RWPE2 (cell line): Measurements from ENCODE around the gene MR1.
"Not testable (repeated sequence)": the region's sequence is repeated elsewhere in the genome, so short reads cannot be mapped to it uniquely, and the experiment has no call there.

Experiments
- ATAC-seq: fragments of 200-7000 bp; cut with Tn5 transposase; 3 replicates; pipeline ENCODE4 v1.9.1; 2021; ENCODE audit warnings: low read depth
- DNase-seq: peaks from one replicate; pipeline ENCODE4 v3.0.0-alpha.2; 2020; ENCODE audit warnings: low spot score
- H3K27ac ChIP-seq: fragments of 450-650 bp; 2 replicates; pipeline ENCODE4 v1.5.1; 2017; ENCODE audit warnings: mild to moderate bottlenecking; ENCODE audit not compliant: poor library complexity, severe bottlenecking
- H3K27me3 ChIP-seq: fragments of 250-450 bp; sonication (Bioruptor Pico); 2 replicates; pipeline ENCODE4 v1.5.1; 2021; ENCODE audit warnings: mild to moderate bottlenecking, moderate library complexity; ENCODE audit not compliant: insufficient read depth, poor library complexity, severe bottlenecking
- H3K36me3 ChIP-seq: fragments of 250-450 bp; sonication (Bioruptor Pico); 2 replicates; pipeline ENCODE4 v1.5.1; 2020; ENCODE audit warnings: low read depth, mild to moderate bottlenecking, moderate library complexity
- H3K4me1 ChIP-seq: fragments of 250-450 bp; sonication (Bioruptor Pico); 2 replicates; pipeline ENCODE4 v1.5.1; 2021; ENCODE audit warnings: mild to moderate bottlenecking, moderate library complexity; ENCODE audit not compliant: insufficient read depth, poor library complexity, severe bottlenecking
- H3K4me3 ChIP-seq: fragments of 250-450 bp; sonication (Bioruptor Pico); 2 replicates; pipeline ENCODE4 v1.5.1; 2021; ENCODE audit warnings: mild to moderate bottlenecking, moderate library complexity; ENCODE audit not compliant: severe bottlenecking
- H3K9me3 ChIP-seq: fragments of 250-450 bp; sonication (Bioruptor Pico); 2 replicates; pipeline ENCODE4 v1.5.1; 2021; ENCODE audit warnings: mild to moderate bottlenecking, moderate library complexity; ENCODE audit not compliant: severe bottlenecking
- TF ChIP-seq, protein P1 (sequence below): fragments of 450-650 bp; IDR thresholded peaks from one replicate; pipeline ENCODE4 v1.5.1; 2017; ENCODE audit warnings: mild to moderate bottlenecking, moderate library complexity; ENCODE audit not compliant: poor library complexity, severe bottlenecking

MR1 gene

DNA sequence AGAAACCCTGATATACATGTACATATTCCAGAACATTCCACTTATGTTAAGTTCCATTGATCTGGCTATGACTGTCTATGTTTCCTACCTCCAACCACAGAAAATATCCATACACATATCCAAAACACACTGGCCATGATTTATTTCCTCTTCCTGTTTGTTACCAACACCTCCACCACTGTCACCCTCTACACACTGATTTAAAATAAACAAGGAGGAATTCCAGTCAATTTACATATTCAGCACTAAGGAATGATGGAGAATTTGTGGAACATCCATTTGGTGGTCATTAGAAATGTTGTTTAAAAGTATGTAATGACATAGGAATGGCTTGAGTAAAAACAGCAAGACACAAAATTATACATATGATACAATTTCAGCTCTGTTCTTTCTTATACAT, 5.6 kb upstream of the MR1 start:
- no peaks in the 10 kb centered on the region for H3K27me3 ChIP-seq

DNA sequence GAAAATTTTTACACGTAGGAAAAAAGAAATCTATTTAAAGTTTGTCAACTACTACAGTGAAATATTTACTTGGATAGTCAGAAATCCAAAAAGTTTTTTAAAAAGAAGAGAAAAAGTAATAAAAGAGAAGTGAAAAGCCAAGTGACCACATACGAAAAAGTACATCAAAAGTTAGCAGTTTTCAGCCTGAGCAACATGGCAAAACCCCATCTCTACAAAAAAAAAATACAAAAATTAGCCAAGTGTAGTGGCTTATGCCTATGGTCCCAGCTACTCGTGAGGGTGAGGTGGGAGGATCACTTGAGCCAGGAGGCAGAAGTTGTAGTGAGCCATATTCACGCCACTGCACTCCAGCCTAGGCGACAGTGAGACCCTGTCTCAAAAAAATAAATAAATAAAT, 5.2 kb upstream of the MR1 start:
- H3K4me1 ChIP-seq, result peaks cover 9% of the 10 kb centered on the region
- no peaks in the 10 kb centered on the region for H3K9me3 ChIP-seq
- no peak overlapping the region for H3K27ac ChIP-seq
- TF ChIP-seq, protein P1, sequence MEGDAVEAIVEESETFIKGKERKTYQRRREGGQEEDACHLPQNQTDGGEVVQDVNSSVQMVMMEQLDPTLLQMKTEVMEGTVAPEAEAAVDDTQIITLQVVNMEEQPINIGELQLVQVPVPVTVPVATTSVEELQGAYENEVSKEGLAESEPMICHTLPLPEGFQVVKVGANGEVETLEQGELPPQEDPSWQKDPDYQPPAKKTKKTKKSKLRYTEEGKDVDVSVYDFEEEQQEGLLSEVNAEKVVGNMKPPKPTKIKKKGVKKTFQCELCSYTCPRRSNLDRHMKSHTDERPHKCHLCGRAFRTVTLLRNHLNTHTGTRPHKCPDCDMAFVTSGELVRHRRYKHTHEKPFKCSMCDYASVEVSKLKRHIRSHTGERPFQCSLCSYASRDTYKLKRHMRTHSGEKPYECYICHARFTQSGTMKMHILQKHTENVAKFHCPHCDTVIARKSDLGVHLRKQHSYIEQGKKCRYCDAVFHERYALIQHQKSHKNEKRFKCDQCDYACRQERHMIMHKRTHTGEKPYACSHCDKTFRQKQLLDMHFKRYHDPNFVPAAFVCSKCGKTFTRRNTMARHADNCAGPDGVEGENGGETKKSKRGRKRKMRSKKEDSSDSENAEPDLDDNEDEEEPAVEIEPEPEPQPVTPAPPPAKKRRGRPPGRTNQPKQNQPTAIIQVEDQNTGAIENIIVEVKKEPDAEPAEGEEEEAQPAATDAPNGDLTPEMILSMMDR, result no peak
- ATAC-seq (no peak), DNase-seq (no peak)
- H3K27me3 ChIP-seq, result no peaks in the 10 kb centered on the region
- H3K4me3 ChIP-seq, result no peak overlapping the region
- no peaks in the 10 kb centered on the region for H3K36me3 ChIP-seq

More for the DNA sequence above, 5.6 kb upstream of the MR1 start:
- TF ChIP-seq, protein P1, result no peak
- ATAC-seq, result no peak
- H3K4me1 ChIP-seq, result peaks cover 6% of the 10 kb centered on the region
- H3K27ac ChIP-seq, result no peak overlapping the region
- no peak for DNase-seq
- no peaks in the 10 kb centered on the region for H3K36me3 ChIP-seq
- H3K4me3 ChIP-seq, result no peak overlapping the region
- H3K9me3 ChIP-seq, result no peaks in the 10 kb centered on the region

DNA sequence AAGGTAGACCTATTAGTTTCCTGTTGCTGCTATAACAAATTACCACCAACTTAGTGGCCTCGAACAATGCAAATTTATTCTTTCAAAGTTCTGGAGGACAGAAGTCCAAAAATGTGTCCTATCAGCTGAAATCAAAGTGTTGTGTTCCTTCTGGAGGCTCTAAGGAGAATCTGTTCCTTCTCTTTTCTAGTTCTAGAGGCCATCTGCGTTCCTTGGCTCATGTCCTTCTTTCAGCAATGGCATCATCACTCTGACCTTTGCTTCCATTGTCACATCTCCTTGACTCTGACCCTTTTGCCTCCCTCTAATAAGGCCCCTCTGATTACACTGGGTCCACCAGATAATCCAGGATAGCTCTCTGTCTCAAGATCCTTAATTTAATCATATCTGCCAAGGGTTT, 1.2 kb upstream of the MR1 start:
- H3K4me1 ChIP-seq, result peaks cover 15% of the 10 kb centered on the region
- ATAC-seq (no peak), DNase-seq (no peak)
- H3K9me3 ChIP-seq, result no peaks in the 10 kb centered on the region
- H3K27me3 ChIP-seq, result no peaks in the 10 kb centered on the region
- no peak overlapping the region for H3K4me3 ChIP-seq
- TF ChIP-seq, protein P1, result no peak
- H3K27ac ChIP-seq, result peak overlapping the region; percentile 65
- H3K36me3 ChIP-seq, result no peaks in the 10 kb centered on the region

DNA sequence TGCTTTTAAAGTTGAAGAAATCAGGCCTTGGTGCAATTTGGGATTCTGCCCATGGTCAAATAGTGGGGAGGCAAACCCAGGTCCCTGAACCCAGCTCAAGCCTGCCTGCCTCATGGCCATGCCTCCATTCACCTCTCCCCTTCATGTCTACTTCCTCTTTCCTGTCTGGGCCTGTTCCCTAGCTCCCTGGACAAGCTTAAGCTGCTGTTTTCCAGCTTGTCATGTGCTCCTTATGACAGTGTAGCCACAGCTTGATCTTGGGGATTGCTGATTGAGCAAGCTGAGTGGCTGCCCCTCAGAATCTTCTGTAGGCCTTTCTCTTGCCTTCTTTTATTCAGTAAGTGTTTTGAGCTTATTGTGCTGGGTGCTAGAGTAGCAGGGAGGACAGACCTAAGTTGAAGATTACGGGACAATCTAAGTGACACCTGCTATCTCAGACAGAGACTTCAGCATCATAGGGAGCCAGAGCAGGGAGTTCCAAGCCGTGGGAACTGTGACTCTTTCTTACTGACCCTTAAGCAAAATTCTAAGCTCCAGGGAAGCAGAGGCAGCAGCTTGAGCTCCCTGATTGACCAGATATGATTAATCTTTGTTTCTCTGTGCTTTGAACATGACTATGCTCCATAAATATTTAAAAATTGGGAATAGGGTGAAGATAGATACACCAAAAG, 520 bp upstream of the MR1 start:
- peak; percentile 60 for ATAC-seq
- peak overlapping the region; percentile 28 for H3K4me3 ChIP-seq
- H3K27me3 ChIP-seq, result no peaks in the 10 kb centered on the region

DNA sequence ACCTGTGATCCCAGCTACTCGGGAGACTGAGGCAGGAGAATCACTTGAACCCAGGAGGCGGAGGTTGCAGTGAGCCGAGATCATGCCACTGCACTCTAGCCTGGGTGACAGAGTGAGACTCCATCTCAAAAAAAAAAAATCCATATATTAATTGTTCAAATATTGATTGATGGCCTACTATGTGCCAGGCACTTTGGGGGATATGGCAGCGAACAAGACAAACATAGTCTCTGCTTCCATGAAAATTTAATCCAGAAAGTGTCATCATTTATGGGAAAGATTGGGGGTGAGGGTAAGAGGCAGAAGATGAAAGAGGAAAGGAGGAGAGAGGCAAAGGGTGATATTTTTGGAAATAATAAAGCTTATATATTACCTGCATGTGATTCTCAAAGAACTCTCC, 1.4 kb downstream of the MR1 start:
- DNase-seq, H3K27ac ChIP-seq, ATAC-seq, H3K36me3 ChIP-seq, H3K9me3 ChIP-seq, H3K27me3 ChIP-seq, H3K4me3 ChIP-seq: not testable (repeated sequence)
- peaks cover 15% of the 10 kb centered on the region for H3K4me1 ChIP-seq

More for the DNA sequence above, 520 bp upstream of the MR1 start:
- H3K9me3 ChIP-seq, result no peaks in the 10 kb centered on the region
- TF ChIP-seq, protein P1, result no peak
- H3K36me3 ChIP-seq, result 0 out of 2 replicates have a peak, but pooled peaks cover 5% of the 10 kb centered on the region
- peak overlapping the region; percentile 65 for H3K27ac ChIP-seq
- H3K4me1 ChIP-seq, result peaks cover 15% of the 10 kb centered on the region
- no peak for DNase-seq
